Panc1 (cell line): ENCODE measurements around the gene KIF26A.

Source experiments
- POLR2AphosphoS5 ChIP-seq: IDR thresholded peaks from 2 replicates; pipeline ENCODE4 v1.6.1; 2012; ENCODE audit warnings: mild to moderate bottlenecking, low read depth, low read length, moderate library complexity
- REST ChIP-seq, 2 experiments: IDR thresholded peaks; 2 replicates each; pipeline ENCODE4 v1.6.1; 2011 to 2012; ENCODE audit warnings: low read depth in 2 of 2, control low read depth in 1 of 2, low read length in 1 of 2, mild to moderate bottlenecking in 1 of 2, moderate library complexity in 1 of 2; ENCODE audit not compliant: insufficient read depth in 1 of 2
- SIN3A ChIP-seq: IDR thresholded peaks from 2 replicates; pipeline ENCODE4 v1.6.1; 2012; ENCODE audit warnings: low read depth, mild to moderate bottlenecking, low read length, moderate library complexity, borderline replicate concordance; ENCODE audit not compliant: insufficient read depth
- TCF7L2 ChIP-seq: IDR thresholded peaks from 2 replicates; pipeline ENCODE4 v1.6.1; 2011; ENCODE audit warnings: mild to moderate bottlenecking, low read depth, low read length, inconsistent platforms
- TF ChIP-seq, protein P1 (sequence below): fragments of 450-650 bp; IDR thresholded peaks from 2 replicates; pipeline ENCODE4 v1.5.1; 2017; ENCODE audit warnings: mild to moderate bottlenecking

GRCh38 chr14:104212206-104213095 is 74.1 kb downstream of the KIF26A start:
- no peak for TF ChIP-seq TCF7L2
- TF ChIP-seq, protein P1, sequence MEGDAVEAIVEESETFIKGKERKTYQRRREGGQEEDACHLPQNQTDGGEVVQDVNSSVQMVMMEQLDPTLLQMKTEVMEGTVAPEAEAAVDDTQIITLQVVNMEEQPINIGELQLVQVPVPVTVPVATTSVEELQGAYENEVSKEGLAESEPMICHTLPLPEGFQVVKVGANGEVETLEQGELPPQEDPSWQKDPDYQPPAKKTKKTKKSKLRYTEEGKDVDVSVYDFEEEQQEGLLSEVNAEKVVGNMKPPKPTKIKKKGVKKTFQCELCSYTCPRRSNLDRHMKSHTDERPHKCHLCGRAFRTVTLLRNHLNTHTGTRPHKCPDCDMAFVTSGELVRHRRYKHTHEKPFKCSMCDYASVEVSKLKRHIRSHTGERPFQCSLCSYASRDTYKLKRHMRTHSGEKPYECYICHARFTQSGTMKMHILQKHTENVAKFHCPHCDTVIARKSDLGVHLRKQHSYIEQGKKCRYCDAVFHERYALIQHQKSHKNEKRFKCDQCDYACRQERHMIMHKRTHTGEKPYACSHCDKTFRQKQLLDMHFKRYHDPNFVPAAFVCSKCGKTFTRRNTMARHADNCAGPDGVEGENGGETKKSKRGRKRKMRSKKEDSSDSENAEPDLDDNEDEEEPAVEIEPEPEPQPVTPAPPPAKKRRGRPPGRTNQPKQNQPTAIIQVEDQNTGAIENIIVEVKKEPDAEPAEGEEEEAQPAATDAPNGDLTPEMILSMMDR = no peak
- TF ChIP-seq REST (IDR thresholded peaks at IDR 0.05; ENCODE audit: insufficient read depth in 1 of 2, low read depth in 2 of 2, low read length in 1 of 2) = no peak
- TF ChIP-seq SIN3A = no peak
- TF ChIP-seq POLR2AphosphoS5 = no peak
